Neuron (in vitro differentiated cells): ENCODE results near the gene TIMP3.
"Not testable (repeated sequence)": the region's sequence is repeated elsewhere in the genome, so short reads cannot be mapped to it uniquely, and the experiment has no call there.

Experiments
- H2AFZ ChIP-seq: one replicate; pipeline ENCODE4 v1.6.1; 2013; ENCODE audit warnings: low read depth, mild to moderate bottlenecking, inconsistent platforms, low read length, moderate library complexity
- H3K27me3 ChIP-seq: one replicate; pipeline ENCODE4 v1.6.1; 2013; ENCODE audit warnings: low read length; ENCODE audit not compliant: insufficient read depth
- H3K36me3 ChIP-seq: one replicate; pipeline ENCODE4 v1.6.1; 2013; ENCODE audit warnings: low read length; ENCODE audit not compliant: insufficient read depth
- H3K4me1 ChIP-seq: one replicate; pipeline ENCODE4 v1.6.1; 2013; ENCODE audit warnings: low read length; ENCODE audit not compliant: insufficient read depth
- H3K4me3 ChIP-seq: 2 replicates; pipeline ENCODE4 v1.5.1; 2013; ENCODE audit warnings: mild to moderate bottlenecking, low read length, moderate library complexity
- H3K9me3 ChIP-seq: one replicate; pipeline ENCODE4 v1.6.1; 2013; ENCODE audit warnings: low read length

TIMP3 gene

GRCh38 chr22:32864596-32864995 is 63.1 kb downstream of the TIMP3 start:
- Histone ChIP-seq H3K4me3 (no peak overlapping the region), H3K9me3 (no peaks in the 10 kb centered on the region), H3K27me3 (no peaks in the 10 kb centered on the region), H2AFZ (no peak overlapping the region), H3K4me1 (no peaks in the 10 kb centered on the region), H3K36me3 (no peaks in the 10 kb centered on the region)

DNA sequence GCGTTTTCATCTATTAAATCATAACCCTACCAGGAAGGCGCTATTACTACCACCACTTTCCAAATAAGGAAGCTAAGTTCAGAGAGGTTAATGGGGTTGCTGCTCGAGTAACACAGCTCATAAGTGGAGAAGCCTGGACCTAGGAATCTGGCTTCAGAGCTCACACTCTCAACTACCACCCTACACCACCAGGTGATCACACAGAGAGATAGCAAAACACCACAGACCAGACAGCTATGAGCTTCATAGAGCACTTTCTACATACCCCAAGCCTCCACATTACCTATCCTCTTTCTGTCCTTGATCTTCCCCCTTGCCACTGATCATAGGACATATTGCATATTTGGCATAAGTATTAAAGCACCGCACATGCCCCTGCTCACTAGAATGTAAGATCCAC is 65.4 kb downstream of the TIMP3 start:
- no peak overlapping the region for H2AFZ ChIP-seq
- no peaks in the 10 kb centered on the region for H3K4me1 ChIP-seq
- H3K9me3 ChIP-seq, result no peaks in the 10 kb centered on the region
- H3K4me3 ChIP-seq, result no peak overlapping the region
- no peaks in the 10 kb centered on the region for H3K36me3 ChIP-seq
- H3K27me3 ChIP-seq, result no peaks in the 10 kb centered on the region

- Histone ChIP-seq H3K4me1 (no peaks in the 10 kb centered on the region), H2AFZ (no peak overlapping the region), H3K4me3 (no peak overlapping the region), H3K9me3 (no peaks in the 10 kb centered on the region), H3K36me3 (no peaks in the 10 kb centered on the region), H3K27me3 (no peaks in the 10 kb centered on the region)
Measured at GRCh38 chr22:32868946-32869345, 67.4 kb downstream of the TIMP3 start.

- Histone ChIP-seq H3K36me3 (no peaks in the 10 kb centered on the region), H3K9me3 (no peaks in the 10 kb centered on the region), H3K4me1 (no peaks in the 10 kb centered on the region), H3K4me3 (no peak overlapping the region), H3K27me3 (no peaks in the 10 kb centered on the region), H2AFZ (no peak overlapping the region)
Measured at GRCh38 chr22:32870474-32870873, 69.0 kb downstream of the TIMP3 start.

- not testable (repeated sequence) for H3K4me3 ChIP-seq, H3K4me1 ChIP-seq, H3K9me3 ChIP-seq, H2AFZ ChIP-seq, H3K36me3 ChIP-seq, H3K27me3 ChIP-seq
Measured at GRCh38 chr22:32873604-32874003, 72.1 kb downstream of the TIMP3 start.

DNA sequence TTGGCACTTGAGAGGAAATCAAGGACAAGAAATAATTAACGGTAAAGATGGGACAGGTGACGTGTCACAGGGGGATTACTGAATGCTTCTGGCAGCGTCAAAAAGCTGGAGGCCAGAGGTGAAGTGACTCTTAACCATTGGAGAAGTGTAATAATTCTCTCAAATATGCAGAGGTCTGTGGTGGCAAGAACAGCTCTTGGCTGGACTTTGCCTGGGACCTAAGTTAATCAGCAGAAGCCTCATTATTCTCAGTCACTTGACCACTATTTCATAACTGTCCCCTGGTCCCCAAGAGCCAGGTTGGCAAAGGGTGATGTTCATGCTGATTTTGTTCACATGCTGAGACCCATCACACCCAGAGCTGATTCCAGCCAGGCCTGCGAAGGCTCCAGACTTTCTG is 72.9 kb downstream of the TIMP3 start:
- H3K9me3 ChIP-seq, result no peaks in the 10 kb centered on the region
- no peaks in the 10 kb centered on the region for H3K27me3 ChIP-seq
- H3K36me3 ChIP-seq, result no peaks in the 10 kb centered on the region
- H3K4me3 ChIP-seq, result no peak overlapping the region
- H2AFZ ChIP-seq, result no peak overlapping the region
- no peaks in the 10 kb centered on the region for H3K4me1 ChIP-seq

GRCh38 chr22:32874976-32875375 is 73.5 kb downstream of the TIMP3 start:
- Histone ChIP-seq H2AFZ (no peak overlapping the region), H3K4me1 (no peaks in the 10 kb centered on the region), H3K36me3 (no peaks in the 10 kb centered on the region), H3K27me3 (no peaks in the 10 kb centered on the region), H3K4me3 (no peak overlapping the region), H3K9me3 (no peaks in the 10 kb centered on the region)

- Histone ChIP-seq H3K9me3 (no peaks in the 10 kb centered on the region), H3K4me3 (no peak overlapping the region), H3K36me3 (no peaks in the 10 kb centered on the region), H3K27me3 (no peaks in the 10 kb centered on the region), H3K4me1 (no peaks in the 10 kb centered on the region), H2AFZ (no peak overlapping the region)
Measured at GRCh38 chr22:32876516-32876915, 75.0 kb downstream of the TIMP3 start.

- Histone ChIP-seq H2AFZ (no peak overlapping the region), H3K27me3 (no peaks in the 10 kb centered on the region), H3K4me1 (no peaks in the 10 kb centered on the region), H3K36me3 (no peaks in the 10 kb centered on the region), H3K9me3 (no peaks in the 10 kb centered on the region), H3K4me3 (no peak overlapping the region)
Measured at GRCh38 chr22:32877196-32877595, 75.7 kb downstream of the TIMP3 start.

GRCh38 chr22:32879550-32879949 is 78.0 kb downstream of the TIMP3 start:
- no peaks in the 10 kb centered on the region for H3K9me3 ChIP-seq
- no peaks in the 10 kb centered on the region for H3K27me3 ChIP-seq
- H3K36me3 ChIP-seq, result no peaks in the 10 kb centered on the region
- no peak overlapping the region for H3K4me3 ChIP-seq
- no peaks in the 10 kb centered on the region for H3K4me1 ChIP-seq
- no peak overlapping the region for H2AFZ ChIP-seq

DNA sequence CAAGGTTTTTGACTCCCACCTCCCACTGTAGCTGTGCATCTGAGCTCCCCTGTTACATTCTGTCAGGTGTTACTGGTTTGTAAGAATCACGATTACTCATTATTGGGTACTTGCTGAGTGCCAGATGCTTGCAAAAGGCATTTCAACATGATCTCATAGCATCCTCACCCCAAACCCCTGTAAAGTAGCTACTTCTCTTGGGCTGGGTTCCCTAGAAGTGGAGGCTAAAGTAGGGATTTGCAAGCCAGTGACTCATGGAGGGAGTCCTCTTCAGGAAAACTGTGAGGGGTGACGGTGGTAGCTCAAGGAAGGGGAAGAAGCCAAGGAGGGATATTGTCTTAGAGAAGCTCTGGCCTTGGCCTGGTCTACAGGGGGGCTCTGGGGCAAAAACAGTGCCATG is 78.6 kb downstream of the TIMP3 start:
- Histone ChIP-seq H3K4me1 (no peaks in the 10 kb centered on the region), H3K36me3 (no peaks in the 10 kb centered on the region), H3K9me3 (no peaks in the 10 kb centered on the region), H3K27me3 (no peaks in the 10 kb centered on the region), H2AFZ (no peak overlapping the region), H3K4me3 (no peak overlapping the region)

- Histone ChIP-seq H3K4me1 (no peaks in the 10 kb centered on the region), H3K27me3 (no peaks in the 10 kb centered on the region), H3K4me3 (no peak overlapping the region), H3K9me3 (no peaks in the 10 kb centered on the region), H2AFZ (no peak overlapping the region), H3K36me3 (no peaks in the 10 kb centered on the region)
Measured at GRCh38 chr22:32880505-32880892, 79.0 kb downstream of the TIMP3 start.

DNA sequence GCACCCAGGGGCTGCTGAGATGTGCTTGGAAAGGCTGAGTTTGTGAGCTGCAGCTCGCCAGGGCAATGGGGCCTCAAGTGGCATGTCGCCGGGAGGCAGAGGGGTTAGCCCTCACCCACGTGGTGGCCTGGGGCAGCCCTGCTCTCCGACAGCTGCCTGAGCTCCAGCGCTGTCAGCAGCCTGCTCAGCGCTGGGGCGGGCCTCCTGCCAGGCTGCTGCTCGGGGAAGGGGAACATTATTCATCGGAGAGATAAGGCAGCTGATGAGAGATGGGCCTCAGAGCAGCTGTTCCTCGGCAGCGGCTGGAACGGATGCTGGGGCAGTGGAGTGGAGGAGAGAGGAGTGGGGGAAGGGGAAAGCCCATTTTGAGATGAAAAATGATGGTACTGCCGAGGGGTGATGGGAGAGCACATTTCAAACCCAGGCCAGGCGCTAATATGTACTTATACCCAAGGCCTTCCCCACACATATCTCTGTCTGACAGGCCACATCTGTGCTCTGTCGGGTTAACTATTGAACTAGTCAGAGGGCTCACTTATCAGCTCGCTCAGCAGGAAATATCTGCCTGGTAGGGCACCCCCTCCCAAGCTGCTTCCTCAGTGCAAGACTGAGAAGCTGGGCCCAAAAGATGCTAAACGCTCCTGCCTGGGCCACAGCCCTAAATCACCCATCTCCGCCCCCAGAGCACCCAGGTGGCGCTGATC is 79.5 kb downstream of the TIMP3 start:
- H3K4me3 ChIP-seq, result no peak overlapping the region
- H2AFZ ChIP-seq, result no peak overlapping the region
- no peaks in the 10 kb centered on the region for H3K9me3 ChIP-seq
- H3K36me3 ChIP-seq, result no peaks in the 10 kb centered on the region
- H3K4me1 ChIP-seq, result no peaks in the 10 kb centered on the region
- no peaks in the 10 kb centered on the region for H3K27me3 ChIP-seq

- Histone ChIP-seq H3K4me3 (no peak overlapping the region), H3K27me3 (no peaks in the 10 kb centered on the region), H3K36me3 (no peaks in the 10 kb centered on the region), H3K4me1 (no peaks in the 10 kb centered on the region), H2AFZ (no peak overlapping the region), H3K9me3 (no peaks in the 10 kb centered on the region)
Measured at GRCh38 chr22:32882360-32882755, 80.9 kb downstream of the TIMP3 start.
